ENCODE measurements around the gene TSPAN9. TPM values are rescaled to one million over a fixed set of nuclear protein-coding genes. Genes with fewer than 3 reads are reported as not detected.

Gene TSPAN9
- total and polyA plus RNA-seq, 2 experiments from 2014 or later, result 6.0 to 31.5 TPM

DNA sequence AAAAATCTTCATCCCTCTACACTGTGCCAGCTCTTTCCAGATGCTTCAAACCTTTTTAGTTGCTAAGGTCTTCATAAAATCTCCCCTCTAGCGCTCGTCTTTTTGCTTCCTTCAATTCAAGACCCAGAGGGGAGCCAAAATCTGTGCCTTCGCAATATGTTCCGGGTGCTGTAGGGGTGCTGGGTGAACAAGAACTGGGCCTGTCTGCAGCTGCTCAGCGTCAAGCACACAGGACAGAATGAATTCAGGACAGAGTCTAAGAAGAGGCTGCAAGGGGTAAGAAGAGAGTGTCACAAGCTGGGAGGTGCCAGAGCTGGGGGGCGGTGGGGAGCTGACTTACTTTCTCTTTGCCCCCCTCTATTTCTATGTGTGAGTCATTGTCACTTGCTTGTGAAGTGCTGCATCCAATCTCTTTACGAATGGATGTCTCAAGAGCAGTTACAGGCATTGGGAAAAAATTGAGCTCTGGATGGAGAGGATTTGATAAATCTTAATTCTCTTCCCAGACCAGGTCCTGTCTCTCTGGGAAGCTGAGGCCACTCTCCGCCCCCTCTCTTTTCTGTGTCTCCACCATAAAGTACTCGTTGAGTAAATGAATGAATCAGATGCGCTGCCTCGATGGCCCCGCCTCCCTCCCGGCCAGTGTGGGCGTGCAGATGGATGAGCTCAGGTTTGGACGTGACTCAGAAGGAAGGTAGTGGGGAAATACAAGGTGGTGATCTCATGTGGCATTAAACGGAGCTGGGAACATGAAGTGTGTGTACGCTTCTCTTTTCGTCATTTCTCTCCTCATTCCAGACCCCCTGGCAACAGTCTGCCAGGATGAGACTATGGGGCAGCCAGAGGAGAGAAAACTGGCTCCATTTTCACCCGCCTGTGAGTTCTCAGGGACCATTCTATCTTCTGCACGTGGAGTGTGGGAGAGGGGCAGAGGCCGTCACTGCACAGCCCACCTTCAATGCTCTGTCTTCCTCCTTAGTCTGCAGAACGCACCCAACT lies 91.3 kb downstream of the TSPAN9 start:
- H3K4me1 Mint-ChIP-seq, result peaks cover 67% of the 10 kb centered on the region
- no peaks in the 10 kb centered on the region for H3K9me3 Mint-ChIP-seq
- H3K4me2 ChIP-seq, result no peak overlapping the region

More for the DNA sequence above, 91.3 kb downstream of the TSPAN9 start:
- H4K20me1 ChIP-seq (replicated peaks; ENCODE audit: insufficient read depth), result no peaks in the 10 kb centered on the region; the same call in 1 of the 2 replicates
- H3K27me3 Mint-ChIP-seq (ENCODE audit: insufficient read depth, low read depth, poor library complexity), result peaks cover 11% of the 10 kb centered on the region
- ATAC-seq (peak; percentile 23), DNase-seq (ENCODE audit: low spot score) (no peak)
- no peaks in the 10 kb centered on the region for H3K79me2 ChIP-seq (replicated peaks; ENCODE audit: insufficient read depth)
- H3K4me1 ChIP-seq (ENCODE audit: insufficient read depth), result peaks cover 37% of the 10 kb centered on the region
- no peak overlapping the region for H3K4me3 Mint-ChIP-seq
- H3K36me3 Mint-ChIP-seq (ENCODE audit: low read depth), result no peaks in the 10 kb centered on the region
- no peak for TF ChIP-seq CREB1 (CRISPR knock-in tag; IDR thresholded peaks at IDR 0.05; ENCODE audit: low read depth)
- TF ChIP-seq, protein P1, sequence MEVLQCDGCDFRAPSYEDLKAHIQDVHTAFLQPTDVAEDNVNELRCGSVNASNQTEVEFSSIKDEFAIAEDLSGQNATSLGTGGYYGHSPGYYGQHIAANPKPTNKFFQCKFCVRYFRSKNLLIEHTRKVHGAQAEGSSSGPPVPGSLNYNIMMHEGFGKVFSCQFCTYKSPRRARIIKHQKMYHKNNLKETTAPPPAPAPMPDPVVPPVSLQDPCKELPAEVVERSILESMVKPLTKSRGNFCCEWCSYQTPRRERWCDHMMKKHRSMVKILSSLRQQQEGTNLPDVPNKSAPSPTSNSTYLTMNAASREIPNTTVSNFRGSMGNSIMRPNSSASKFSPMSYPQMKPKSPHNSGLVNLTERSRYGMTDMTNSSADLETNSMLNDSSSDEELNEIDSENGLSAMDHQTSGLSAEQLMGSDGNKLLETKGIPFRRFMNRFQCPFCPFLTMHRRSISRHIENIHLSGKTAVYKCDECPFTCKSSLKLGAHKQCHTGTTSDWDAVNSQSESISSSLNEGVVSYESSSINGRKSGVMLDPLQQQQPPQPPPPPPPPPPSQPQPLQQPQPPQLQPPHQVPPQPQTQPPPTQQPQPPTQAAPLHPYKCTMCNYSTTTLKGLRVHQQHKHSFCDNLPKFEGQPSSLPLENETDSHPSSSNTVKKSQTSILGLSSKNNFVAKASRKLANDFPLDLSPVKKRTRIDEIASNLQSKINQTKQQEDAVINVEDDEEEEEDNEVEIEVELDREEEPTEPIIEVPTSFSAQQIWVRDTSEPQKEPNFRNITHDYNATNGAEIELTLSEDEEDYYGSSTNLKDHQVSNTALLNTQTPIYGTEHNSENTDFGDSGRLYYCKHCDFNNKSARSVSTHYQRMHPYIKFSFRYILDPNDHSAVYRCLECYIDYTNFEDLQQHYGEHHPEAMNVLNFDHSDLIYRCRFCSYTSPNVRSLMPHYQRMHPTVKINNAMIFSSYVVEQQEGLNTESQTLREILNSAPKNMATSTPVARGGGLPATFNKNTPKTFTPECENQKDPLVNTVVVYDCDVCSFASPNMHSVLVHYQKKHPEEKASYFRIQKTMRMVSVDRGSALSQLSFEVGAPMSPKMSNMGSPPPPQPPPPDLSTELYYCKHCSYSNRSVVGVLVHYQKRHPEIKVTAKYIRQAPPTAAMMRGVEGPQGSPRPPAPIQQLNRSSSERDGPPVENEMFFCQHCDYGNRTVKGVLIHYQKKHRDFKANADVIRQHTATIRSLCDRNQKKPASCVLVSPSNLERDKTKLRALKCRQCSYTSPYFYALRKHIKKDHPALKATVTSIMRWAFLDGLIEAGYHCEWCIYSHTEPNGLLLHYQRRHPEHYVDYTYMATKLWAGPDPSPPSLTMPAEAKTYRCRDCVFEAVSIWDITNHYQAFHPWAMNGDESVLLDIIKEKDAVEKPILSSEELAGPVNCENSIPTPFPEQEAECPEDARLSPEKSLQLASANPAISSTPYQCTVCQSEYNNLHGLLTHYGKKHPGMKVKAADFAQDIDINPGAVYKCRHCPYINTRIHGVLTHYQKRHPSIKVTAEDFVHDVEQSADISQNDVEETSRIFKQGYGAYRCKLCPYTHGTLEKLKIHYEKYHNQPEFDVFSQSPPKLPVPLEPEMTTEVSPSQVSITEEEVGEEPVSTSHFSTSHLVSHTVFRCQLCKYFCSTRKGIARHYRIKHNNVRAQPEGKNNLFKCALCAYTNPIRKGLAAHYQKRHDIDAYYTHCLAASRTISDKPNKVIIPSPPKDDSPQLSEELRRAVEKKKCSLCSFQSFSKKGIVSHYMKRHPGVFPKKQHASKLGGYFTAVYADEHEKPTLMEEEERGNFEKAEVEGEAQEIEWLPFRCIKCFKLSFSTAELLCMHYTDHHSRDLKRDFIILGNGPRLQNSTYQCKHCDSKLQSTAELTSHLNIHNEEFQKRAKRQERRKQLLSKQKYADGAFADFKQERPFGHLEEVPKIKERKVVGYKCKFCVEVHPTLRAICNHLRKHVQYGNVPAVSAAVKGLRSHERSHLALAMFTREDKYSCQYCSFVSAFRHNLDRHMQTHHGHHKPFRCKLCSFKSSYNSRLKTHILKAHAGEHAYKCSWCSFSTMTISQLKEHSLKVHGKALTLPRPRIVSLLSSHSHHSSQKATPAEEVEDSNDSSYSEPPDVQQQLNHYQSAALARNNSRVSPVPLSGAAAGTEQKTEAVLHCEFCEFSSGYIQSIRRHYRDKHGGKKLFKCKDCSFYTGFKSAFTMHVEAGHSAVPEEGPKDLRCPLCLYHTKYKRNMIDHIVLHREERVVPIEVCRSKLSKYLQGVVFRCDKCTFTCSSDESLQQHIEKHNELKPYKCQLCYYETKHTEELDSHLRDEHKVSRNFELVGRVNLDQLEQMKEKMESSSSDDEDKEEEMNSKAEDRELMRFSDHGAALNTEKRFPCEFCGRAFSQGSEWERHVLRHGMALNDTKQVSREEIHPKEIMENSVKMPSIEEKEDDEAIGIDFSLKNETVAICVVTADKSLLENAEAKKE (CRISPR knock-in tag; IDR thresholded peaks at IDR 0.05), result no peak
- TF ChIP-seq ZNF114 (CRISPR knock-in tag; IDR thresholded peaks at IDR 0.05), result no peak
- TF ChIP-seq, protein P2, sequence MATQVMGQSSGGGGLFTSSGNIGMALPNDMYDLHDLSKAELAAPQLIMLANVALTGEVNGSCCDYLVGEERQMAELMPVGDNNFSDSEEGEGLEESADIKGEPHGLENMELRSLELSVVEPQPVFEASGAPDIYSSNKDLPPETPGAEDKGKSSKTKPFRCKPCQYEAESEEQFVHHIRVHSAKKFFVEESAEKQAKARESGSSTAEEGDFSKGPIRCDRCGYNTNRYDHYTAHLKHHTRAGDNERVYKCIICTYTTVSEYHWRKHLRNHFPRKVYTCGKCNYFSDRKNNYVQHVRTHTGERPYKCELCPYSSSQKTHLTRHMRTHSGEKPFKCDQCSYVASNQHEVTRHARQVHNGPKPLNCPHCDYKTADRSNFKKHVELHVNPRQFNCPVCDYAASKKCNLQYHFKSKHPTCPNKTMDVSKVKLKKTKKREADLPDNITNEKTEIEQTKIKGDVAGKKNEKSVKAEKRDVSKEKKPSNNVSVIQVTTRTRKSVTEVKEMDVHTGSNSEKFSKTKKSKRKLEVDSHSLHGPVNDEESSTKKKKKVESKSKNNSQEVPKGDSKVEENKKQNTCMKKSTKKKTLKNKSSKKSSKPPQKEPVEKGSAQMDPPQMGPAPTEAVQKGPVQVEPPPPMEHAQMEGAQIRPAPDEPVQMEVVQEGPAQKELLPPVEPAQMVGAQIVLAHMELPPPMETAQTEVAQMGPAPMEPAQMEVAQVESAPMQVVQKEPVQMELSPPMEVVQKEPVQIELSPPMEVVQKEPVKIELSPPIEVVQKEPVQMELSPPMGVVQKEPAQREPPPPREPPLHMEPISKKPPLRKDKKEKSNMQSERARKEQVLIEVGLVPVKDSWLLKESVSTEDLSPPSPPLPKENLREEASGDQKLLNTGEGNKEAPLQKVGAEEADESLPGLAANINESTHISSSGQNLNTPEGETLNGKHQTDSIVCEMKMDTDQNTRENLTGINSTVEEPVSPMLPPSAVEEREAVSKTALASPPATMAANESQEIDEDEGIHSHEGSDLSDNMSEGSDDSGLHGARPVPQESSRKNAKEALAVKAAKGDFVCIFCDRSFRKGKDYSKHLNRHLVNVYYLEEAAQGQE (IDR thresholded peaks at IDR 0.05; ENCODE audit: unreplicated experiment), result no peak
- no peaks in the 10 kb centered on the region for H3K9me2 ChIP-seq (ENCODE audit: insufficient read depth)
- no peaks in the 10 kb centered on the region for H3K27me3 ChIP-seq (ENCODE audit: insufficient read depth)
- H3F3A ChIP-seq (replicated peaks; ENCODE audit: low read depth), result 0 out of 2 replicates have a peak, but pooled peaks cover 4% of the 10 kb centered on the region
- H3K27ac Mint-ChIP-seq, result peak overlapping the region; percentile 24; the same call in 1 of the 2 replicates
- no peak overlapping the region for H3K4me3 ChIP-seq
- no peaks in the 10 kb centered on the region for H3K36me3 ChIP-seq (ENCODE audit: insufficient read depth)
- H2AFZ ChIP-seq, result no peak overlapping the region
- no peak overlapping the region for H3K27ac ChIP-seq (ENCODE audit: low read depth)
